HEK293 (cell line): Measurements from ENCODE around the gene OR10J4.

Source experiments
- CTCF ChIA-PET: fragments of 350-600 bp; formaldehyde crosslinking; extraction: SDS; loops from one replicate; lab custom pipeline; 2021; ENCODE audit warnings: antibody characterized with exemption; lab: Yijun Ruan, JAX
- POLR2A ChIA-PET: fragments of 300-600 bp; formaldehyde crosslinking; extraction: SDS; loops from one replicate; lab custom pipeline; 2020; ENCODE audit warnings: antibody characterized with exemption, inconsistent platforms; lab: Yijun Ruan, JAX
- H3K27ac ChIP-seq: fragments of 200-500 bp; sonication (Bioruptor generic); 2 replicates; pipeline ENCODE4 v1.5.1; 2014; ENCODE audit warnings: low read depth, low read length, control low read depth, inconsistent platforms; ENCODE audit errors: extremely low read depth
- H3K36me3 ChIP-seq, 2 experiments: fragments of 200-500 bp in 1 of 2; sonication (Bioruptor generic) in 1 of 2; 1 replicate in 1 of 2; 2 replicates in 1 of 2; pipeline ENCODE4 v1.5.1; 2014 to 2017; ENCODE audit warnings: inconsistent platforms in 2 of 2, low read length in 2 of 2; ENCODE audit not compliant: control insufficient read depth in 2 of 2, insufficient read depth in 1 of 2
- H3K4me1 ChIP-seq: fragments of 200-500 bp; sonication (Bioruptor generic); 2 replicates; pipeline ENCODE4 v1.5.1; 2014; ENCODE audit warnings: mild to moderate bottlenecking, low read length, inconsistent platforms; ENCODE audit not compliant: control insufficient read depth, insufficient read depth
- H3K4me3 ChIP-seq: 2 replicates; pipeline ENCODE4 v1.5.1; 2011; ENCODE audit warnings: low read depth, mild to moderate bottlenecking, control low read depth, low read length, moderate library complexity
- H3K9me3 ChIP-seq: fragments of 200-500 bp; sonication (Bioruptor generic); 2 replicates; pipeline ENCODE4 v1.5.1; 2014; ENCODE audit warnings: low read depth, low read length, inconsistent platforms; ENCODE audit not compliant: control insufficient read depth, insufficient read depth
- FEZF1 ChIP-seq: fragments of 450-650 bp; formaldehyde crosslinking; IDR thresholded peaks from 2 replicates; pipeline ENCODE4 v1.5.1; 2016; ENCODE audit warnings: missing biosample characterization, missing genetic modification characterization
- GLIS2 ChIP-seq: fragments of 450-650 bp; formaldehyde crosslinking; IDR thresholded peaks from 2 replicates; pipeline ENCODE4 v1.5.1; 2016; ENCODE audit warnings: missing biosample characterization, missing genetic modification characterization
- MYNN ChIP-seq: fragments of 450-650 bp; formaldehyde crosslinking; IDR thresholded peaks from 2 replicates; pipeline ENCODE4 v1.5.1; 2016; ENCODE audit warnings: missing biosample characterization, missing genetic modification characterization, borderline replicate concordance
- REPIN1 ChIP-seq: fragments of 450-650 bp; formaldehyde crosslinking; IDR thresholded peaks from 2 replicates; pipeline ENCODE4 v1.5.1; 2017; ENCODE audit warnings: missing biosample characterization, missing genetic modification characterization, low read depth
- SETDB1 ChIP-seq: IDR thresholded peaks from one replicate; pipeline ENCODE4 v1.6.1; 2017; ENCODE audit warnings: mild to moderate bottlenecking, low read length, moderate library complexity, mixed read lengths; ENCODE audit not compliant: insufficient read length
- TCF7L2 ChIP-seq: IDR thresholded peaks from 2 replicates; pipeline ENCODE4 v1.6.1; 2011; ENCODE audit warnings: low read depth, mild to moderate bottlenecking, inconsistent platforms, low read length, moderate library complexity, borderline replicate concordance
- WT1 ChIP-seq: fragments of 450-650 bp; formaldehyde crosslinking; IDR thresholded peaks from 2 replicates; pipeline ENCODE4 v1.5.1; 2016; ENCODE audit warnings: missing biosample characterization, missing genetic modification characterization
- YY1 ChIP-seq: fragments of 450-650 bp; formaldehyde crosslinking; IDR thresholded peaks from 2 replicates; pipeline ENCODE4 v1.5.1; 2018; ENCODE audit warnings: missing biosample characterization, missing genetic modification characterization
- ZNF175 ChIP-seq: fragments of 450-650 bp; formaldehyde crosslinking; IDR thresholded peaks from 2 replicates; pipeline ENCODE4 v1.5.1; 2016; ENCODE audit warnings: missing biosample characterization, missing genetic modification characterization
- ZNF211 ChIP-seq: fragments of 450-650 bp; formaldehyde crosslinking; IDR thresholded peaks from 2 replicates; pipeline ENCODE4 v1.5.1; 2016; ENCODE audit warnings: low read depth, missing biosample characterization, missing genetic modification characterization
- ZNF366 ChIP-seq: fragments of 450-650 bp; formaldehyde crosslinking; conservative IDR thresholded peaks from 2 replicates; pipeline ENCODE4 v1.5.1; 2016; ENCODE audit warnings: missing biosample characterization, missing genetic modification characterization
- ZNF37A ChIP-seq: fragments of 450-650 bp; IDR thresholded peaks from 2 replicates; pipeline ENCODE4 v1.5.1; 2018; ENCODE audit warnings: missing biosample characterization, missing genetic modification characterization
- ZNF560 ChIP-seq: fragments of 450-650 bp; formaldehyde crosslinking; IDR thresholded peaks from 2 replicates; pipeline ENCODE4 v1.5.1; 2017; ENCODE audit warnings: missing biosample characterization, missing genetic modification characterization, borderline replicate concordance
- ZNF600 ChIP-seq: fragments of 450-650 bp; formaldehyde crosslinking; IDR thresholded peaks from 2 replicates; pipeline ENCODE4 v1.5.1; 2016; ENCODE audit warnings: missing biosample characterization, missing genetic modification characterization
- ZNF624 ChIP-seq: fragments of 450-650 bp; formaldehyde crosslinking; IDR thresholded peaks from 2 replicates; pipeline ENCODE4 v1.5.1; 2017; ENCODE audit warnings: missing biosample characterization, missing genetic modification characterization
- ZNF629 ChIP-seq: fragments of 450-650 bp; formaldehyde crosslinking; IDR thresholded peaks from 2 replicates; pipeline ENCODE4 v1.5.1; 2017; ENCODE audit warnings: missing biosample characterization, missing genetic modification characterization
- ZNF654 ChIP-seq: fragments of 450-650 bp; formaldehyde crosslinking; IDR thresholded peaks from 2 replicates; pipeline ENCODE4 v1.5.1; 2016; ENCODE audit warnings: low read depth, missing biosample characterization, missing genetic modification characterization
- TF ChIP-seq, protein P1 (sequence below): fragments of 450-650 bp; IDR thresholded peaks from 2 replicates; pipeline ENCODE4 v1.5.1; 2018; ENCODE audit warnings: missing biosample characterization, missing genetic modification characterization
- TF ChIP-seq, protein P2 (sequence below): fragments of 450-650 bp; formaldehyde crosslinking; IDR thresholded peaks from 2 replicates; pipeline ENCODE4; 2016; ENCODE audit warnings: missing biosample characterization, missing genetic modification characterization
- TF ChIP-seq, protein P3 (sequence below): fragments of 450-650 bp; formaldehyde crosslinking; IDR thresholded peaks from 2 replicates; pipeline ENCODE4 v1.5.1; 2016; ENCODE audit warnings: missing biosample characterization, missing genetic modification characterization, borderline replicate concordance
- TF ChIP-seq, protein P4 (sequence below): fragments of 450-650 bp; formaldehyde crosslinking; IDR thresholded peaks from 2 replicates; pipeline ENCODE4 v1.5.1; 2016; ENCODE audit warnings: missing biosample characterization, missing genetic modification characterization

OR10J4 gene

DNA sequence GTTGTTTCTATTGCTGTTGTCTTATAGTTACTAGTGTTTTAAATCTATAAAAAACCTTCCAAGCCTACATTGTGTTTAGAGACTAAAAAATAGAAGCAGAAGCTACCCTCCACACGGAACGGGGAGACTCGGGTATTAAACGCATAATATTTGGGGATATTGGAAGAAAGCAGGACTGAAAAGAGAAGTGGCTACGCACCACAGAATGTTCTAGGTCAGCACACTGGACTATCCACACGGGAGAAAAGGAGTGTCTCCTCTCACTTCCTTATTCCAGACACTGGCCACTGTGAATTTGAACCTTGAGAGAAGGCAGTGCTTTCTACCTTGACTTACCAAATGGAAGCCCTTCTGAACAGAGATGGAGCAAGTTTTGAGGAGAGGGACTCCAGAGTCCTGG lies 1.0 kb upstream of the OR10J4 start (continued):
- TF ChIP-seq YY1 (tag by site-specific recombination) (no peak), ZNF211 (no peak)
- TF ChIP-seq, protein P1, sequence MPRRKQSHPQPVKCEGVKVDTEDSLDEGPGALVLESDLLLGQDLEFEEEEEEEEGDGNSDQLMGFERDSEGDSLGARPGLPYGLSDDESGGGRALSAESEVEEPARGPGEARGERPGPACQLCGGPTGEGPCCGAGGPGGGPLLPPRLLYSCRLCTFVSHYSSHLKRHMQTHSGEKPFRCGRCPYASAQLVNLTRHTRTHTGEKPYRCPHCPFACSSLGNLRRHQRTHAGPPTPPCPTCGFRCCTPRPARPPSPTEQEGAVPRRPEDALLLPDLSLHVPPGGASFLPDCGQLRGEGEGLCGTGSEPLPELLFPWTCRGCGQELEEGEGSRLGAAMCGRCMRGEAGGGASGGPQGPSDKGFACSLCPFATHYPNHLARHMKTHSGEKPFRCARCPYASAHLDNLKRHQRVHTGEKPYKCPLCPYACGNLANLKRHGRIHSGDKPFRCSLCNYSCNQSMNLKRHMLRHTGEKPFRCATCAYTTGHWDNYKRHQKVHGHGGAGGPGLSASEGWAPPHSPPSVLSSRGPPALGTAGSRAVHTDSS (tag by site-specific recombination) = no peak
- TF ChIP-seq, protein P2, sequence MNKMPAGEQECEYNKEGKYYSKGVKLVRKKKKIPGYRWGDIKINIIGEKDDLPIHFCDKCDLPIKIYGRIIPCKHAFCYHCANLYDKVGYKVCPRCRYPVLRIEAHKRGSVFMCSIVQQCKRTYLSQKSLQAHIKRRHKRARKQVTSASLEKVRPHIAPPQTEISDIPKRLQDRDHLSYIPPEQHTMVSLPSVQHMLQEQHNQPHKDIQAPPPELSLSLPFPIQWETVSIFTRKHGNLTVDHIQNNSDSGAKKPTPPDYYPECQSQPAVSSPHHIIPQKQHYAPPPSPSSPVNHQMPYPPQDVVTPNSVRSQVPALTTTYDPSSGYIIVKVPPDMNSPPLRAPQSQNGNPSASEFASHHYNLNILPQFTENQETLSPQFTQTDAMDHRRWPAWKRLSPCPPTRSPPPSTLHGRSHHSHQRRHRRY (tag by site-specific recombination) = no peak
- TF ChIP-seq, all 188 proteins: peak for 0

DNA sequence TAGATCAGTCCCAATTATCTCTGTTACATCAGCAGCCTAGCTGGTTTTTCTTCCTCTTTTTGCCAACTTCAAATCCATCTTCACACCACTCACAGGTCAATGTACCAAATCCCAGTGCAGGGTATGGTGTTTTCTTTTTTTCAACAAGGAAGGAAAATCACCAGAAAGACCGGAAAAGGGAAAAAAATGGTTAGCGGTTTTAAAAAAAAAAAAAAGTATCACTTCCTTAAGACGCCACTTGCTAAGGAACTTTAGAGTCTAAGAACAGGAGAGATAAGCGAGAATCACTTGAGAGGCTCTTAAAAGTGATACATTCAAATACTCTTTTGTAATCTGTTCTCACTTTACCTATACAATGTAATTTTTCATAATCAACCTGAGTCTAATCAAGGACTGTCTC lies 4.5 kb downstream of the OR10J4 start:
- Histone ChIP-seq H3K27ac (no peak overlapping the region), H3K4me1 (no peaks in the 10 kb centered on the region), H3K4me3 (no peak overlapping the region), H3K9me3 (no peaks in the 10 kb centered on the region), H3K36me3 (no peaks in the 10 kb centered on the region)
- TF ChIP-seq ZNF560 (tag by site-specific recombination) (no peak), TCF7L2 (no peak), ZNF654 (no peak), ZNF629 (no peak), ZNF37A (tag by site-specific recombination) (no peak), WT1 (no peak), SETDB1 (no peak)
- TF ChIP-seq, protein P3, sequence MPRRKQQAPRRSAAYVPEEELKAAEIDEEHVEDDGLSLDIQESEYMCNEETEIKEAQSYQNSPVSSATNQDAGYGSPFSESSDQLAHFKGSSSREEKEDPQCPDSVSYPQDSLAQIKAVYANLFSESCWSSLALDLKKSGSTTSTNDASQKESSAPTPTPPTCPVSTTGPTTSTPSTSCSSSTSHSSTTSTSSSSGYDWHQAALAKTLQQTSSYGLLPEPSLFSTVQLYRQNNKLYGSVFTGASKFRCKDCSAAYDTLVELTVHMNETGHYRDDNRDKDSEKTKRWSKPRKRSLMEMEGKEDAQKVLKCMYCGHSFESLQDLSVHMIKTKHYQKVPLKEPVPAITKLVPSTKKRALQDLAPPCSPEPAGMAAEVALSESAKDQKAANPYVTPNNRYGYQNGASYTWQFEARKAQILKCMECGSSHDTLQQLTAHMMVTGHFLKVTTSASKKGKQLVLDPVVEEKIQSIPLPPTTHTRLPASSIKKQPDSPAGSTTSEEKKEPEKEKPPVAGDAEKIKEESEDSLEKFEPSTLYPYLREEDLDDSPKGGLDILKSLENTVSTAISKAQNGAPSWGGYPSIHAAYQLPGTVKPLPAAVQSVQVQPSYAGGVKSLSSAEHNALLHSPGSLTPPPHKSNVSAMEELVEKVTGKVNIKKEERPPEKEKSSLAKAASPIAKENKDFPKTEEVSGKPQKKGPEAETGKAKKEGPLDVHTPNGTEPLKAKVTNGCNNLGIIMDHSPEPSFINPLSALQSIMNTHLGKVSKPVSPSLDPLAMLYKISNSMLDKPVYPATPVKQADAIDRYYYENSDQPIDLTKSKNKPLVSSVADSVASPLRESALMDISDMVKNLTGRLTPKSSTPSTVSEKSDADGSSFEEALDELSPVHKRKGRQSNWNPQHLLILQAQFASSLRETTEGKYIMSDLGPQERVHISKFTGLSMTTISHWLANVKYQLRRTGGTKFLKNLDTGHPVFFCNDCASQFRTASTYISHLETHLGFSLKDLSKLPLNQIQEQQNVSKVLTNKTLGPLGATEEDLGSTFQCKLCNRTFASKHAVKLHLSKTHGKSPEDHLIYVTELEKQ (tag by site-specific recombination) = no peak
- TF ChIP-seq, protein P4, sequence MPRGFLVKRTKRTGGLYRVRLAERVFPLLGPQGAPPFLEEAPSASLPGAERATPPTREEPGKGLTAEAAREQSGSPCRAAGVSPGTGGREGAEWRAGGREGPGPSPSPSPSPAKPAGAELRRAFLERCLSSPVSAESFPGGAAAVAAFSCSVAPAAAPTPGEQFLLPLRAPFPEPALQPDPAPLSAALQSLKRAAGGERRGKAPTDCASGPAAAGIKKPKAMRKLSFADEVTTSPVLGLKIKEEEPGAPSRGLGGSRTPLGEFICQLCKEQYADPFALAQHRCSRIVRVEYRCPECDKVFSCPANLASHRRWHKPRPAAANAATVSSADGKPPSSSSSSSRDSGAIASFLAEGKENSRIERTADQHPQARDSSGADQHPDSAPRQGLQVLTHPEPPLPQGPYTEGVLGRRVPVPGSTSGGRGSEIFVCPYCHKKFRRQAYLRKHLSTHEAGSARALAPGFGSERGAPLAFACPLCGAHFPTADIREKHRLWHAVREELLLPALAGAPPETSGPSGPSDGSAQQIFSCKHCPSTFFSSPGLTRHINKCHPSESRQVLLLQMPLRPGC = no peak
- CTCF ChIA-PET = interaction anchor here (0.7 kb wide), 1 partner anchor 377 kb away, joined by 3 read pairs; no protein-coding TSS in a partner anchor
- POLR2A ChIA-PET = no interaction called here

DNA sequence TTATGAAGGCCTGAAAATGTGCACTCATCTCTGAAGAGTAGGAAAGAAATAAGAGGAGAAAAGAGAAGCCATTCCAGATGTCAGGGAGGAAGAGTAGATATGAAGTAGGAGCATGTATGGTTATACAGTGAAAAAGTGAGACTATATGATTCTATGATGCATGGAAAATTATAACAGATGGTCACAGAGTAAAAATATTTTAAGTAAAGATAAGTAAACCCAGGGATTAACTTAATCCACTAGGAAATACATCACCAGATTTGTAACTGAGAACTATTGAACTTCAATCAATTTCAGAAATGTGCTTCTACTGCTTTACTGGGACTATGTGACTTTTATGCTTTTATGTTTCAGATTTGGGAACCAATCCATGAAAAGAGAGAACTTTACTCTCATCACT lies 7.4 kb downstream of the OR10J4 start, which contains the start of gene OR10J1:
OR10J1 (plus strand) TSS at position 301 of the 400 bp plus-strand sequence; CDS start at position 371, 70 bp downstream.
- CTCF ChIA-PET = no interaction called here
- TF ChIP-seq REPIN1 (tag by site-specific recombination) (no peak), ZNF366 (tag by site-specific recombination) (no peak), ZNF624 (tag by site-specific recombination) (no peak), ZNF175 (tag by site-specific recombination) (no peak), MYNN (tag by site-specific recombination) (no peak), ZNF600 (no peak), FEZF1 (tag by site-specific recombination) (no peak), GLIS2 (tag by site-specific recombination) (no peak)
- TF ChIP-seq, protein P2 (tag by site-specific recombination) = no peak
- no peaks in the 10 kb centered on the region for H3K9me3 ChIP-seq
- H3K36me3 ChIP-seq = no peaks in the 10 kb centered on the region
- POLR2A ChIA-PET = no interaction called here
- no peak within 1 kb of the TSS for H3K27ac ChIP-seq
- no peak within 1 kb of the TSS for H3K4me3 ChIP-seq
- no peaks in the 10 kb centered on the region for H3K4me1 ChIP-seq
